OCI-LY3 (cell line): ENCODE results near the gene PIGW.

Experiments used
- H2AFZ ChIP-seq: fragments of 200-600, 300-600 bp; shearing (Covaris generic); 2 replicates; pipeline ENCODE4 v1.6.0; 2014; ENCODE audit warnings: antibody characterized with exemption, low read depth, low read length
- H3K27ac ChIP-seq: fragments of 200-600, 300-600 bp; sonication (generic); 2 replicates; pipeline ENCODE4 v1.5.1; 2014; ENCODE audit warnings: mild to moderate bottlenecking, low read length, moderate library complexity, mixed read lengths
- H3K27me3 ChIP-seq: fragments of 200-600, 300-600 bp; sonication (generic); 2 replicates; pipeline ENCODE4 v1.6.1; 2014; ENCODE audit warnings: low read depth, low read length, mixed read lengths
- H3K36me3 ChIP-seq: fragments of 200-600, 300-600 bp; sonication (generic); replicated peaks from 2 replicates; pipeline ENCODE3; 2014; ENCODE audit warnings: low read depth, low read length, mixed read lengths
- H3K4me1 ChIP-seq: fragments of 300-600, 200-600 bp; sonication (generic); 2 replicates; pipeline ENCODE4 v1.6.1; 2014; ENCODE audit warnings: low read length, mixed read lengths
- H3K4me2 ChIP-seq: fragments of 200-600, 300-600 bp; sonication (generic); 2 replicates; pipeline ENCODE4 v1.6.1; 2014; ENCODE audit warnings: low read length, mixed read lengths
- H3K4me3 ChIP-seq: fragments of 300-600, 200-600 bp; sonication (generic); 2 replicates; pipeline ENCODE4 v1.5.1; 2014; ENCODE audit warnings: antibody characterized with exemption, mild to moderate bottlenecking, low read length, moderate library complexity
- H3K79me2 ChIP-seq: fragments of 300-600, 200-600 bp; shearing (Covaris generic); 2 replicates; pipeline ENCODE4 v1.6.1; 2014; ENCODE audit warnings: mild to moderate bottlenecking, low read length, mixed read lengths
- H3K9ac ChIP-seq: fragments of 300-600, 200-600 bp; shearing (Covaris generic); 2 replicates; pipeline ENCODE4 v1.6.0; 2014; ENCODE audit warnings: mild to moderate bottlenecking, low read length, moderate library complexity
- H3K9me3 ChIP-seq: fragments of 200-600, 300-600 bp; shearing (Covaris generic); 2 replicates; pipeline ENCODE4 v1.6.1; 2014; ENCODE audit warnings: low read length, mixed read lengths; ENCODE audit not compliant: insufficient read depth
- H4K20me1 ChIP-seq: fragments of 200-600, 300-600 bp; sonication (generic); 2 replicates; pipeline ENCODE4 v1.6.1; 2016; ENCODE audit warnings: low read length, mixed read lengths; ENCODE audit not compliant: insufficient read depth
- CTCF ChIP-seq: fragments of 200-600, 300-600 bp; sonication (generic); IDR thresholded peaks from 2 replicates; pipeline ENCODE4 v1.5.1; 2014; ENCODE audit warnings: antibody characterized with exemption, low read length, low read depth
- EZH2phosphoT487 ChIP-seq: fragments of 200-600 bp; shearing (Covaris generic); IDR thresholded peaks from 2 replicates; pipeline ENCODE4 v1.6.1; 2018; ENCODE audit warnings: antibody characterized with exemption, mixed run types, low read depth

The PIGW gene

GRCh38 chr17:36525113-36525512, 9.7 kb upstream of the PIGW start:
- Histone ChIP-seq H3K4me1 (no peaks in the 10 kb centered on the region), H3K36me3 (peaks cover 50% of the 10 kb centered on the region), H4K20me1 (no peaks in the 10 kb centered on the region; the same call in 1 of the 2 replicates), H3K4me2 (no peak overlapping the region), H3K27me3 (no peaks in the 10 kb centered on the region), H3K4me3 (no peak overlapping the region), H2AFZ (no peak overlapping the region), H3K79me2 (no peaks in the 10 kb centered on the region), H3K9ac (no peak overlapping the region), H3K27ac (no peak overlapping the region), H3K9me3 (no peaks in the 10 kb centered on the region)
- no peak for TF ChIP-seq EZH2phosphoT487
- no peak for TF ChIP-seq CTCF

GRCh38 chr17:36525888-36526287, 8.9 kb upstream of the PIGW start:
- Histone ChIP-seq H3K9ac (no peak overlapping the region), H3K36me3 (peaks cover 44% of the 10 kb centered on the region), H3K9me3 (no peaks in the 10 kb centered on the region), H3K79me2 (no peaks in the 10 kb centered on the region), H4K20me1 (no peaks in the 10 kb centered on the region; the same call in 1 of the 2 replicates), H3K27ac (no peak overlapping the region), H3K4me1 (no peaks in the 10 kb centered on the region), H3K4me3 (no peak overlapping the region), H3K4me2 (no peak overlapping the region), H2AFZ (no peak overlapping the region), H3K27me3 (no peaks in the 10 kb centered on the region)
- no peak for TF ChIP-seq EZH2phosphoT487
- no peak for TF ChIP-seq CTCF

- Histone ChIP-seq H3K79me2 (no peaks in the 10 kb centered on the region; the same call in 1 of the 2 replicates), H3K27me3 (no peaks in the 10 kb centered on the region), H3K4me2 (no peak overlapping the region), H3K27ac (no peak overlapping the region), H4K20me1 (no peaks in the 10 kb centered on the region; the same call in 1 of the 2 replicates), H3K9me3 (no peaks in the 10 kb centered on the region), H3K36me3 (peaks cover 54% of the 10 kb centered on the region), H3K4me3 (no peak overlapping the region), H3K4me1 (no peaks in the 10 kb centered on the region), H3K9ac (no peak overlapping the region), H2AFZ (no peak overlapping the region)
- TF ChIP-seq CTCF (no peak), EZH2phosphoT487 (no peak)
Measured at GRCh38 chr17:36527621-36528250, 7.1 kb upstream of the PIGW start.

- H3K9ac ChIP-seq: no peak overlapping the region
- H3K4me3 ChIP-seq: no peak overlapping the region
- H3K36me3 ChIP-seq: peaks cover 58% of the 10 kb centered on the region
- peaks cover 6% of the 10 kb centered on the region for H3K4me1 ChIP-seq
- no peaks in the 10 kb centered on the region; the same call in 1 of the 2 replicates for H4K20me1 ChIP-seq
- H3K79me2 ChIP-seq: peaks cover 8% of the 10 kb centered on the region
- H3K9me3 ChIP-seq: no peaks in the 10 kb centered on the region
- H2AFZ ChIP-seq: no peak overlapping the region
- H3K4me2 ChIP-seq: no peak overlapping the region
- no peak overlapping the region for H3K27ac ChIP-seq
- H3K27me3 ChIP-seq: no peaks in the 10 kb centered on the region
- TF ChIP-seq EZH2phosphoT487: no peak
- TF ChIP-seq CTCF: no peak
Measured at GRCh38 chr17:36529121-36529520, 5.7 kb upstream of the PIGW start.
